ENCODE results near the gene NACC2. TPM values are rescaled to one million over a fixed set of nuclear protein-coding genes. Genes with fewer than 3 reads are reported as not detected.

Gene NACC2
- total and polyA plus RNA-seq, 2 donors (not counting 3 experiments of a cell fraction or from before 2014, with no cell fraction given), result 15.8 to 27.1 TPM

DNA sequence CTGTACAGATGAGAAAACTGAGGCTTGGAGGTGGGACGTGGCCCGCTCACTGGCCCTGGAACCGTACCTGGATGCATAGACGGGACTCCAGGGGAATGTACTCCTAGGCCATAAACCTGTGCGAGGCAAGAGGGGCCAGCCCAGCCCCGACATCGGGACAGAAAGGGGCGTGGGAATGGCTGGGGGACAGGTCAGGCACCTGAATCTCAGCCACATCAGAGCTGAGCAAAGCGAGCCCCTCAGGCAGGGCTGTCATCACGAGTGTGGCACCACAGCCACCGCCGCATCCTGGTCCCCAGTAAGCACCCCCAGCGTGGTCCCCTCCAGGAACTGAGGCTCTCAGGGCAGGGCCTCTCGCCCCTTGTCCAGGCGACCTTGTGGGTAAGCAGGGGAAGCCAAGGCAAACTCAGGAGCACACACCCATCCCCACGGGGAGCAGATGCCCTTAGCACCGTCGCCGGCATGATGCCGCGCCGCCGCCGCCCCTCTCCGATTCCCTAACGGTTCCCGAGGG is 16.5 kb downstream of the NACC2 start:
- Histone ChIP-seq H3K9me3 (replicated peaks; ENCODE audit: control insufficient read depth, insufficient read depth, low read length) (no peaks in the 10 kb centered on the region), H4K20me1 (replicated peaks; ENCODE audit: control insufficient read depth, extremely low read depth, insufficient read depth, low read length) (no peaks in the 10 kb centered on the region), H3K4me1 (ENCODE audit: control insufficient read depth, extremely low read depth, insufficient read depth, low read length) (no peaks in the 10 kb centered on the region), H3K9ac (replicated peaks; ENCODE audit: extremely low read depth, insufficient read depth, low read length) (no peak overlapping the region), H2AFZ (ENCODE audit: low read depth, low read length) (no peak overlapping the region), H3K36me3 (ENCODE audit: control insufficient read depth in 2 of 2, extremely low read depth in 1 of 2, insufficient read depth in 2 of 2, low read length in 2 of 2) (peaks cover 0 to 12% of the 10 kb centered on the region in 2 experiments), H3K4me2 (ENCODE audit: insufficient read depth, low read length) (no peak overlapping the region), H3K27ac (ENCODE audit: insufficient read depth, low read depth, low read length) (no peak overlapping the region), H3K9me1 (replicated peaks; ENCODE audit: control insufficient read depth, extremely low read depth, insufficient read depth, low read length) (no peaks in the 10 kb centered on the region), H3K79me2 (ENCODE audit: control insufficient read depth, insufficient read depth, low read length) (peaks cover 75% of the 10 kb centered on the region), H3K27me3 (ENCODE audit: control insufficient read depth in 2 of 2, insufficient read depth in 2 of 2, low read length in 2 of 2) (no peaks in the 10 kb centered on the region), H3K4me3 (replicated peaks in 1 of 3; ENCODE audit: insufficient read depth in 1 of 3, low read depth in 1 of 3, low read length in 3 of 3) (no peak overlapping the region)
- DNase-seq (ENCODE audit: low read depth, low spot score), result no peak
- TF ChIP-seq POLR2A (IDR thresholded peaks at IDR 0.05; ENCODE audit: low read depth, low read length), result no peak
- no peak for TF ChIP-seq MYC (IDR thresholded peaks at IDR 0.05; ENCODE audit: low read depth, low read length)
- no peak for TF ChIP-seq GATA2 (IDR thresholded peaks at IDR 0.05; ENCODE audit: insufficient read depth, insufficient read length, low read depth, low read length)
- TF ChIP-seq FOS (IDR thresholded peaks at IDR 0.05; ENCODE audit: borderline replicate concordance, insufficient read depth, low read length), result no peak
- no peak for TF ChIP-seq POLR2AphosphoS5 (IDR thresholded peaks at IDR 0.05; ENCODE audit: insufficient read depth, low read depth, low read length)
- TF ChIP-seq, protein P1, sequence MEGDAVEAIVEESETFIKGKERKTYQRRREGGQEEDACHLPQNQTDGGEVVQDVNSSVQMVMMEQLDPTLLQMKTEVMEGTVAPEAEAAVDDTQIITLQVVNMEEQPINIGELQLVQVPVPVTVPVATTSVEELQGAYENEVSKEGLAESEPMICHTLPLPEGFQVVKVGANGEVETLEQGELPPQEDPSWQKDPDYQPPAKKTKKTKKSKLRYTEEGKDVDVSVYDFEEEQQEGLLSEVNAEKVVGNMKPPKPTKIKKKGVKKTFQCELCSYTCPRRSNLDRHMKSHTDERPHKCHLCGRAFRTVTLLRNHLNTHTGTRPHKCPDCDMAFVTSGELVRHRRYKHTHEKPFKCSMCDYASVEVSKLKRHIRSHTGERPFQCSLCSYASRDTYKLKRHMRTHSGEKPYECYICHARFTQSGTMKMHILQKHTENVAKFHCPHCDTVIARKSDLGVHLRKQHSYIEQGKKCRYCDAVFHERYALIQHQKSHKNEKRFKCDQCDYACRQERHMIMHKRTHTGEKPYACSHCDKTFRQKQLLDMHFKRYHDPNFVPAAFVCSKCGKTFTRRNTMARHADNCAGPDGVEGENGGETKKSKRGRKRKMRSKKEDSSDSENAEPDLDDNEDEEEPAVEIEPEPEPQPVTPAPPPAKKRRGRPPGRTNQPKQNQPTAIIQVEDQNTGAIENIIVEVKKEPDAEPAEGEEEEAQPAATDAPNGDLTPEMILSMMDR (IDR thresholded peaks at IDR 0.05; ENCODE audit: extremely low read depth in 1 of 2, insufficient read depth in 1 of 2, low read depth in 1 of 2, low read length in 2 of 2), result no peak
- TF ChIP-seq EZH2 (IDR thresholded peaks at IDR 0.05; ENCODE audit: borderline replicate concordance, low read depth, low read length, severe bottlenecking), result no peak
- TF ChIP-seq, protein P2, sequence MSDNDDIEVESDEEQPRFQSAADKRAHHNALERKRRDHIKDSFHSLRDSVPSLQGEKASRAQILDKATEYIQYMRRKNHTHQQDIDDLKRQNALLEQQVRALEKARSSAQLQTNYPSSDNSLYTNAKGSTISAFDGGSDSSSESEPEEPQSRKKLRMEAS (IDR thresholded peaks at IDR 0.05; ENCODE audit: insufficient read depth, insufficient read length), result no peak
- no peak for TF ChIP-seq JUN (IDR thresholded peaks at IDR 0.05; ENCODE audit: borderline replicate concordance, insufficient read depth, insufficient read length, low read depth)
- ChIA-PET POLR2A (no interaction called here), CTCF (interaction anchor here (1.1 to 1.4 kb wide), 3 partner anchors 17 to 109 kb away, joined by 3 read pairs; partner anchors contain the start of gene NACC2)
- BruUV-seq (replicated peaks), result no TSS peak
- intact Hi-C loops (cut with micrococcal nuclease) (no loop called here), dilution Hi-C loops (cut with MboI; ENCODE audit: extremely low pct_ligation_motif_present, low sequenced_read_pairs) (no loop called here)
- no peak for FAIRE-seq
